Central memory CD8-positive, alpha-beta T cell (primary cell): ENCODE data around the gene HEBP2.
"Not testable (repeated sequence)": the region's sequence is repeated elsewhere in the genome, so short reads cannot be mapped to it uniquely, and the experiment has no call there.

Experiments used
- ATAC-seq: fragments of 150-1000 bp; cut with Tn5 transposase; replicated peaks from 2 replicates; pipeline ENCODE4 v1.10.0; 2022; ENCODE audit warnings: mild to moderate bottlenecking, moderate FRiP score, moderate number of reproducible peaks; ENCODE audit not compliant: poor library complexity, severe bottlenecking; ENCODE audit errors: extremely low read depth
- DNase-seq, 2 donors: peaks; one replicate each; pipeline ENCODE4 v3.0.0; 2021; ENCODE audit warnings: low spot score in 2 of 2
- H3K27ac Mint-ChIP-seq: one replicate; pipeline ENCODE4 v1.8.0; 2022; ENCODE audit warnings: low read depth, mild to moderate bottlenecking, moderate library complexity, mixed read lengths
- H3K27me3 Mint-ChIP-seq: one replicate; pipeline ENCODE4 v1.8.0; 2022; ENCODE audit warnings: mixed read lengths
- H3K36me3 Mint-ChIP-seq: one replicate; pipeline ENCODE4 v1.8.0; 2022; ENCODE audit warnings: mild to moderate bottlenecking, moderate library complexity, mixed read lengths; ENCODE audit not compliant: insufficient read depth
- H3K4me1 Mint-ChIP-seq: one replicate; pipeline ENCODE4 v1.8.0; 2022; ENCODE audit warnings: mixed read lengths
- H3K4me3 Mint-ChIP-seq: one replicate; pipeline ENCODE4 v1.8.0; 2022; ENCODE audit warnings: mild to moderate bottlenecking, moderate library complexity, mixed read lengths
- H3K9me3 Mint-ChIP-seq: one replicate; pipeline ENCODE4 v1.8.0; 2022; ENCODE audit warnings: mixed read lengths

The HEBP2 gene, protein sequence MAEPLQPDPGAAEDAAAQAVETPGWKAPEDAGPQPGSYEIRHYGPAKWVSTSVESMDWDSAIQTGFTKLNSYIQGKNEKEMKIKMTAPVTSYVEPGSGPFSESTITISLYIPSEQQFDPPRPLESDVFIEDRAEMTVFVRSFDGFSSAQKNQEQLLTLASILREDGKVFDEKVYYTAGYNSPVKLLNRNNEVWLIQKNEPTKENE

GRCh38 chr6:138403801-138404665 lies at the start of gene HEBP2:
TSS of gene HEBP2 (plus strand) at chr6:138404223. CDS start at chr6:138404496, 273 bp downstream.
- peak; percentile 75 to 76 for DNase-seq
- Mint-ChIP-seq H3K4me1 (peaks cover 19% of the 10 kb centered on the region), H3K36me3 (peaks cover 21% of the 10 kb centered on the region), H3K4me3 (peak within 1 kb of the TSS; percentile 76), H3K27ac (peak within 1 kb of the TSS; percentile 53), H3K9me3 (no peaks in the 10 kb centered on the region), H3K27me3 (no peaks in the 10 kb centered on the region)
- peak; percentile 91 for ATAC-seq

DNA sequence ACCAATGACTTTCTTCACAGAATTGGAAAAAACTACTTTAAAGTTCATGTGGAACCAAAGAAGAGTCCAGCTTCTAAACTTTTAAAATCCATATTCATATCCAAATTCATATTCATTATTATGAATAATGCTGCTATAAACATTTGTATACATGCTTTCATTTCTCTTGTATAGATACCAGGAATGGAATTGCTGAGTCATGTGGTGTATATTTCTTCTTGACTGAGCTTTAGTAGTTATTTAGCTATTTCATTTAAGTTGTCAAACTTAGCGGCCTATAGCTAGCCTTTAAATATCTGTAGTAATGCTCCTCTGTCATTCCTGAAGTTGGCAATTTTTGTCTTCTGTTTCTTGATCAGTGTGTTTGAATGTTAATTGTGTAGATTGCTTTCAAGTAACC lies 46.1 kb upstream of the HEBP2 start:
- Mint-ChIP-seq H3K4me3 (no peak overlapping the region), H3K27ac (no peak overlapping the region), H3K9me3 (no peaks in the 10 kb centered on the region), H3K4me1 (no peaks in the 10 kb centered on the region), H3K27me3 (peaks cover 49% of the 10 kb centered on the region), H3K36me3 (peaks cover 1% of the 10 kb centered on the region)
- no peak for DNase-seq
- ATAC-seq, result no peak

GRCh38 chr6:138368684-138369083 lies 35.3 kb upstream of the HEBP2 start:
- H3K27me3 Mint-ChIP-seq, result peaks cover 42% of the 10 kb centered on the region
- H3K9me3 Mint-ChIP-seq, H3K27ac Mint-ChIP-seq: not testable (repeated sequence)

DNA sequence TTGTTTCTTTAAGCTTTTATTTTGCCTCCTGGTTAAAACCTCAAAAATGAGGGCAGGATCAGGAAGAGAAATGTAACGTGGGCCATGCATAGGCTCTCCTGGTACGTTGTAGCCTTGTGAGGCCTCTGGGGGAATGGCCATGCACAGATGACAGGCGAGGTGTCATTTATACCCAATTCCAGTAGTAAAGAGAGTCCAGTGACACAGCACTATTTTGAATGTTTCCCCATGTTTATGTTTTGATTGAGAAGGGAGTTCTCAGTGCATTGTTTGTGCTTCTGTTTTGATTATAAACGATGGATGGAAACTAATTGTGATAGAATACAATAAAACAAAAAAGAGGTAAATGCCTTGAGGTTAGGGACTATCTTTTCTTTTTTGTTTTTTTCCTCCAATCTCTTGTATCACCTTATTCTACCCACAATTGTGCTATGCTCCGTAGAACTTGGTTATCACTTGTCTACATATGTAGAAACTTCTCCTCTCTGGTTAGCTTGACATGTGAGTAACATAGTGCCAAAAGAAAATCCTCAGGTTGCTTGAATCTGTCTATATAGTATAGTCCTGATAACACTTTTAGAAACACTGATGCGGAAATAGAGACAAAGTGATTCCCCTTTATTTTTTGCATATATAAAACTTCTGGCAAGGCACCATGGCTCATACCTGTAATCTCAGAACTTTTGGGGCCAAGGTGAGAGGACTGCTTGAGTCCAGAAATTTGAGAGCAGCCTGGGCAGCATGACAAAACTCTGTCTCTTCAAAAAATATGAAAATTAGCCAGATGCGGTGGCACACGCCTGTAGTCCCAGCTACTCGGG lies 33.2 kb upstream of the HEBP2 start:
- no peak overlapping the region for H3K27ac Mint-ChIP-seq
- H3K36me3 Mint-ChIP-seq, result no peaks in the 10 kb centered on the region
- H3K9me3 Mint-ChIP-seq, result no peaks in the 10 kb centered on the region
- peaks cover 22% of the 10 kb centered on the region for H3K27me3 Mint-ChIP-seq
- H3K4me1 Mint-ChIP-seq, result no peaks in the 10 kb centered on the region
- H3K4me3 Mint-ChIP-seq, result no peak overlapping the region
- ATAC-seq (no peak), DNase-seq (no peak)

More at GRCh38 chr6:138368684-138369083, 35.3 kb upstream of the HEBP2 start:
- H3K4me3 Mint-ChIP-seq, DNase-seq, H3K4me1 Mint-ChIP-seq, H3K36me3 Mint-ChIP-seq, ATAC-seq: not testable (repeated sequence)

GRCh38 chr6:138371452-138371711 lies 32.6 kb upstream of the HEBP2 start:
- Mint-ChIP-seq H3K36me3 (no peaks in the 10 kb centered on the region), H3K4me1 (no peaks in the 10 kb centered on the region), H3K4me3 (no peak overlapping the region), H3K27me3 (peaks cover 17% of the 10 kb centered on the region), H3K27ac (no peak overlapping the region), H3K9me3 (no peaks in the 10 kb centered on the region)
- DNase-seq (no peak), ATAC-seq (no peak)

- Mint-ChIP-seq H3K27me3 (peaks cover 13% of the 10 kb centered on the region), H3K9me3 (no peaks in the 10 kb centered on the region), H3K27ac (no peak overlapping the region), H3K36me3 (no peaks in the 10 kb centered on the region), H3K4me3 (no peak overlapping the region), H3K4me1 (no peaks in the 10 kb centered on the region)
- DNase-seq, result no peak
- ATAC-seq, result no peak
Measured at GRCh38 chr6:138371720-138372119, 32.3 kb upstream of the HEBP2 start.

DNA sequence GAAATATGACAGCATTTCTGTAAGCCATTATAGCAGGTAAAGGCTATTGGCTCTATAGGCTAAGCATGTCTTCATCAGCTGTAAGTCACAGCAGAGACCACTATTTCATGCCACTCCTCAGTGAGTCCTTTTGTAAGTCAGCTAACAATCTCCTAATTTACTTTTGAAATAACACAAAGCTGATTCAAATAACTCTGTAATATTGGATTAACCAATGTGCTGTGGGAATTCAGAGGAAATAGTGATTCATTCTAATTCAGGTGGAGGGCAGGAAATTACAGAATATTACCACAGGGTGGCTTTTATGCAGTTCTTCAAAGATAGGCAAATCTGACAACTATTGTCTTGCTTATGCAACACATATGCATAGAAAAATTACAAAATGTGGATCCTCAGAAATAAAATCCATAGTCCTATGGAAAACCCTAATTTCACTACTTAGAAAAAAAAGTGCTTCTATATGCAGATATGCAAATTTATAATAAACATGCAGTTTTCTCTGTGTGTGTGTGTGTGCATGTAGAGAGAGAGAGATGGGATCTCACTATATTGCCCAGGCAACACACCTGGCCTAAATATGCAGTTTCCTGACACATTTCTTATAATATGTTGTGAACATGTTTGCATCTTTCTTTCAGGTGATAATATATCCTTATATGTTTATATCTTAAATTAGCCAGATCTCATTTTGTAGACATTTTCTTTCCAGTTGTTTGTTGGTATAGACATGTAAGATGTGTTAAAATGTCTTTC lies 31.1 kb upstream of the HEBP2 start:
- ATAC-seq, result no peak
- no peak overlapping the region for H3K27ac Mint-ChIP-seq

GRCh38 chr6:138374230-138374629 lies 29.8 kb upstream of the HEBP2 start:
- Mint-ChIP-seq H3K9me3 (no peaks in the 10 kb centered on the region), H3K27ac (no peak overlapping the region), H3K27me3 (no peaks in the 10 kb centered on the region), H3K4me3 (no peak overlapping the region), H3K36me3 (no peaks in the 10 kb centered on the region), H3K4me1 (no peaks in the 10 kb centered on the region)
- no peak for ATAC-seq
- DNase-seq, result no peak

More for the DNA sequence above, 31.1 kb upstream of the HEBP2 start:
- no peaks in the 10 kb centered on the region for H3K9me3 Mint-ChIP-seq
- no peaks in the 10 kb centered on the region for H3K36me3 Mint-ChIP-seq
- H3K4me1 Mint-ChIP-seq, result no peaks in the 10 kb centered on the region
- H3K4me3 Mint-ChIP-seq, result no peak overlapping the region
- H3K27me3 Mint-ChIP-seq, result peaks cover 2% of the 10 kb centered on the region
- no peak for DNase-seq

- Mint-ChIP-seq H3K9me3 (no peaks in the 10 kb centered on the region), H3K4me3 (no peak overlapping the region), H3K4me1 (no peaks in the 10 kb centered on the region), H3K36me3 (no peaks in the 10 kb centered on the region), H3K27me3 (no peaks in the 10 kb centered on the region), H3K27ac (no peak overlapping the region)
- no peak for DNase-seq
- ATAC-seq, result no peak
Measured at GRCh38 chr6:138374815-138375214, 29.2 kb upstream of the HEBP2 start.

GRCh38 chr6:138377042-138377441 lies 27.0 kb upstream of the HEBP2 start:
- Mint-ChIP-seq H3K9me3 (no peaks in the 10 kb centered on the region), H3K4me3 (no peak overlapping the region), H3K36me3 (no peaks in the 10 kb centered on the region), H3K27ac (no peak overlapping the region), H3K4me1 (no peaks in the 10 kb centered on the region), H3K27me3 (no peaks in the 10 kb centered on the region)
- ATAC-seq, result no peak
- no peak for DNase-seq

DNA sequence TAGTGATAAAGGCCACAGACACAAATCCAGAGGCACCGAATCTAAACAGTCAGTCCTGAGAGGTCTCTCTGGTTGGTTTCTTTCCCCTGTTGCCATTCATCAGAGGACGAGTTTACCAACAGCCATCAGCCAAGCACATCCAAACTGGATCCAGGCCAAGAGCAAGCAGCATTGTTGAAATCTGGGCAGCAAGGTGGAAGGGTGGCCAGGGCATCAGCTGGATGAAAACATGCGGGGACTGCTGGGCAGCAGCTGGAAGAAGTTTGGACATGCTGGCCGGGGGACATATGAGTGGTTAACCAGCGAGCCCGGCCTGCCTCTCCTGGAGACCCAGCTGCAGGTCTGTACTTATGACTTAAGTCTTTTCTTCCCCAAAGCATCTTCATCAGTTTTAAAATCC lies 26.2 kb upstream of the HEBP2 start, which contains the start of gene SMIM28:
Gene SMIM28, plus strand, starts transcription at position 62 of the 400 bp plus-strand sequence. Its CDS starts 168 bp downstream, at position 230.
- Mint-ChIP-seq H3K27me3 (peaks cover 7% of the 10 kb centered on the region), H3K4me1 (no peaks in the 10 kb centered on the region), H3K36me3 (no peaks in the 10 kb centered on the region), H3K27ac (no peak within 1 kb of the TSS), H3K9me3 (no peaks in the 10 kb centered on the region), H3K4me3 (no peak within 1 kb of the TSS)
- ATAC-seq (no peak), DNase-seq (no peak)

DNA sequence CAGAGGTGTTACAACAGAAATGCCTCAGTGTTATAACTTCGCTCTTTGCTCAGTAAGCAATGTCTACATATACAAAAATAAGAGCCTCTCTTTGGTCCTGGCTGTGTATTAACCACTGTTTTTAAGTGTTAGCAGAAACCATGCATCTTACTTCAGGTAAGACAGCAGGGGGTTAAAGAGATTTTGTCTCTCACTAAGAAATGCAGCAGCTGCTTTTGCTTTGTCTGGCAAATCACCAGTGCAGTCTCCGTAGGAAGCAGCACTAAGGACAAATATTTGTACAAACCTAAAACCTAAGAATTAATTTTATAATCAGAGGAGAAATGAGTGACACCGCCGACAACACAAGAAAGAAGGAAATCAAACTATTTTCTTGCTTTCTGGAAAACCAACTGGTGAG lies 25.6 kb upstream of the HEBP2 start:
- no peak for ATAC-seq
- H3K9me3 Mint-ChIP-seq, result no peaks in the 10 kb centered on the region

More for the DNA sequence above, 25.6 kb upstream of the HEBP2 start:
- no peak overlapping the region for H3K27ac Mint-ChIP-seq
- no peaks in the 10 kb centered on the region for H3K36me3 Mint-ChIP-seq
- DNase-seq, result no peak
- no peaks in the 10 kb centered on the region for H3K4me1 Mint-ChIP-seq
- H3K4me3 Mint-ChIP-seq, result no peak overlapping the region
- peaks cover 13% of the 10 kb centered on the region for H3K27me3 Mint-ChIP-seq
